ENCODE measurements around the gene SPINK4. TPM values are rescaled to one million over a fixed set of nuclear protein-coding genes. Genes with fewer than 3 reads are reported as not detected.

The SPINK4 gene
- total and polyA plus RNA-seq, 7 donors: 0.34 TPM; not detected in 6

DNA sequence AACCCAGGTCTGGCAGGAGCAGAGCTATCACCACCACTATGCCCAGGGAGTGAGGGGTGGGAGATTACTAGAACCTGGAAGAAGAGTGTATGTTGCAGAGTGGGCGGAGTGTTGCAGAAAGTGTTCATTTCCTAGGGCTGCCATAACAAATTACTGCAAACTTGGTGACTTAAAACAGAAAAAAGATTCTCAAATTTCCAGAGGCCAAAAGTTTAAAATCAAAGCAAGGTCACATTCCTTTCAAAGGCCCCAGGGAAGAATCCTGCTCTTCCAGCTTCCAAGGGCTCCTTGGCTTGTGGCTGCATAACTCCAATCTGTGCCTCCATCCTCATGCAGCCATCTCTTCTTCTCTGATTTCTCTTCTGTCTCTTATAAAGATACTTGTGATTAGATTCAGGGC, 30.6 kb upstream of the SPINK4 start:
- Histone ChIP-seq H3K27me3 (ENCODE audit: insufficient read depth in 3 of 3, low read length in 2 of 3) (no peaks in the 10 kb centered on the region), H3K27ac (no peak overlapping the region), H3K4me3 (no peak overlapping the region), H3K36me3 (ENCODE audit: insufficient read depth in 1 of 2, low read depth in 1 of 2) (no peaks in the 10 kb centered on the region), H3K9me3 (no peaks in the 10 kb centered on the region), H3K4me1 (peaks cover 7% of the 10 kb centered on the region)
- ATAC-seq (no peak), DNase-seq (no peak)
- intact Hi-C loops (cut with DNase I): no loop called here
- WGBS, 3 donors: 76 to 88% (median 82%) methylated on average over 1 of the region's 1 CpG
- TF ChIP-seq, protein P1, sequence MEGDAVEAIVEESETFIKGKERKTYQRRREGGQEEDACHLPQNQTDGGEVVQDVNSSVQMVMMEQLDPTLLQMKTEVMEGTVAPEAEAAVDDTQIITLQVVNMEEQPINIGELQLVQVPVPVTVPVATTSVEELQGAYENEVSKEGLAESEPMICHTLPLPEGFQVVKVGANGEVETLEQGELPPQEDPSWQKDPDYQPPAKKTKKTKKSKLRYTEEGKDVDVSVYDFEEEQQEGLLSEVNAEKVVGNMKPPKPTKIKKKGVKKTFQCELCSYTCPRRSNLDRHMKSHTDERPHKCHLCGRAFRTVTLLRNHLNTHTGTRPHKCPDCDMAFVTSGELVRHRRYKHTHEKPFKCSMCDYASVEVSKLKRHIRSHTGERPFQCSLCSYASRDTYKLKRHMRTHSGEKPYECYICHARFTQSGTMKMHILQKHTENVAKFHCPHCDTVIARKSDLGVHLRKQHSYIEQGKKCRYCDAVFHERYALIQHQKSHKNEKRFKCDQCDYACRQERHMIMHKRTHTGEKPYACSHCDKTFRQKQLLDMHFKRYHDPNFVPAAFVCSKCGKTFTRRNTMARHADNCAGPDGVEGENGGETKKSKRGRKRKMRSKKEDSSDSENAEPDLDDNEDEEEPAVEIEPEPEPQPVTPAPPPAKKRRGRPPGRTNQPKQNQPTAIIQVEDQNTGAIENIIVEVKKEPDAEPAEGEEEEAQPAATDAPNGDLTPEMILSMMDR (IDR thresholded peaks at IDR 0.05): no peak

DNA sequence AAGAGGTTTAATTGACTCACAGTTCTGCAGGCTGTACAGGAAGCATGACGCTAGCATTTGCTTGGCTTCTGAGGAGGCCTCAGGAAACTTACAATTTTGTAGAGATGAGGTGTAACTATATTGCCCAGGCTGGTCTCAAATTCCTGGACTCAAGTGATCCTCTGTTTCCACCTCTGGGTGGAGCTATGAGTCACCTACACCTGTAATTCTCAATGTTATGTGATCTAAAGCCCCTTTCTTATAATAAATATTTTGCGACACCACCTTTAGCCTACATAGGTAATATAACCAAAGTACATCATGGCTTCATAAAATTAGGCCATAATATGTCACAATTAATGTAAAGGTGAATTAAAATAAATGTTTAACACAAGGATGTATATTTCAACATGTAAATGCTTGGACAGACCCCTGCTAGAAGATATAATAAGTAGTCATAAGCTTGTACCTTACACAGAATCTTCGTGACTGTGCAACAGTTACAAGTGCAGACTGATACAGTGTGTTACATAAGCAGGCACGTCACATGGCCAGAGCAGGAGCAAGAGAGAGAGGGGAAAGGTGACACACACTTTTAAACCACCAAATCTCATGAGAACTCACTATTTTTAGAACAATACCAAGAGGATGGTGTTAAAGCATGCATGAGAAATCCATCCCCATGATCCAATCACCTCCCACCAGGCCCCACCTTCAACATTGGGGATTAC, 29.8 kb upstream of the SPINK4 start:
- Histone ChIP-seq H3K27ac (no peak overlapping the region), H3K4me1 (peaks cover 7% of the 10 kb centered on the region), H3K27me3 (ENCODE audit: insufficient read depth in 3 of 3, low read length in 2 of 3) (no peaks in the 10 kb centered on the region), H3K36me3 (ENCODE audit: insufficient read depth in 1 of 2, low read depth in 1 of 2) (no peaks in the 10 kb centered on the region), H3K9me3 (no peaks in the 10 kb centered on the region), H3K4me3 (no peak overlapping the region)
- ATAC-seq (no peak), DNase-seq (no peak)
- WGBS, 3 donors: 89 to 94% (median 89%) methylated on average over 4 of the region's 4 CpGs
- TF ChIP-seq, protein P1 (IDR thresholded peaks at IDR 0.05): no peak
- intact Hi-C loops (cut with DNase I): no loop called here

DNA sequence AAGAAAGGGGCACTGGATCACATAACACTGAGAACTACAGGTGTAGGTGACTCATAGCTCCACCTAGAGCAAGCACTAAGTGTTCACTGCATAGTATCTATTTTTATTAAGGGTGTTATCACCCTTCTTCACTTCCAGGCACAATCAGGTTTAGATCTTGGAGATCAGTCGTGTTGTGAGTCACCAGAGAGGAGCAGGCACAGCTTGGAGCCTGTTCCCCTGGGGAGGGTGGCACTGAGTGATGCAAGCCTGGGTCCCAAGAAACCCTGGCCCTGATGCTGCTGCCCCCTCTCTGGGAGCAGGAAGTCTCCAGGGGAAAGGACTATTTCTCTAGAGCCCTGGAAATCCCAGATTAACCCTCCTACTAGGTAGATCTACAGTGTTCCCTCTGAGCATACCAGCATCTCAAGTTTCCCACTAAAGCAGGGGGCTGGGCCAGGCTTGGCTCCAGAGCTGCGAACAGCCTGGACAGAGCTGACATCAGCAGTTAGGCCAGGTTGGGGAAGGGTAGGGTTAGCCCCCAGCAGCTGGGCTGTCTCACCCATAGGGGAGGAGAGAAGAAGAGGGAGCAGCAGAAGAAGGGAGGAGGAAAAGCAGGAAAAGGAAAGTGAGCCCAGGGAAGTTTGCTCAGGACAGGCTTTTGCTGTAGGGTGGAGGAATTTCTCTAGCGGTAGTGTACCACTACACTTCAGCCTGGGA, 28.1 kb upstream of the SPINK4 start:
- Histone ChIP-seq H3K27me3 (ENCODE audit: insufficient read depth in 3 of 3, low read length in 2 of 3) (no peaks in the 10 kb centered on the region), H3K4me3 (no peak overlapping the region), H3K27ac (peak overlapping the region; percentile 46), H3K36me3 (ENCODE audit: insufficient read depth in 1 of 2, low read depth in 1 of 2) (no peaks in the 10 kb centered on the region), H3K4me1 (peaks cover 7% of the 10 kb centered on the region), H3K9me3 (no peaks in the 10 kb centered on the region)
- ATAC-seq (peak; percentile 88 to 96 (median 94)), DNase-seq (no peak)
- 22 to 36% (median 28%) methylated on average over 3 of the region's 3 CpGs for WGBS, 3 donors
- intact Hi-C loops (cut with DNase I): no loop called here
- TF ChIP-seq, protein P1 (IDR thresholded peaks at IDR 0.05): no peak

DNA sequence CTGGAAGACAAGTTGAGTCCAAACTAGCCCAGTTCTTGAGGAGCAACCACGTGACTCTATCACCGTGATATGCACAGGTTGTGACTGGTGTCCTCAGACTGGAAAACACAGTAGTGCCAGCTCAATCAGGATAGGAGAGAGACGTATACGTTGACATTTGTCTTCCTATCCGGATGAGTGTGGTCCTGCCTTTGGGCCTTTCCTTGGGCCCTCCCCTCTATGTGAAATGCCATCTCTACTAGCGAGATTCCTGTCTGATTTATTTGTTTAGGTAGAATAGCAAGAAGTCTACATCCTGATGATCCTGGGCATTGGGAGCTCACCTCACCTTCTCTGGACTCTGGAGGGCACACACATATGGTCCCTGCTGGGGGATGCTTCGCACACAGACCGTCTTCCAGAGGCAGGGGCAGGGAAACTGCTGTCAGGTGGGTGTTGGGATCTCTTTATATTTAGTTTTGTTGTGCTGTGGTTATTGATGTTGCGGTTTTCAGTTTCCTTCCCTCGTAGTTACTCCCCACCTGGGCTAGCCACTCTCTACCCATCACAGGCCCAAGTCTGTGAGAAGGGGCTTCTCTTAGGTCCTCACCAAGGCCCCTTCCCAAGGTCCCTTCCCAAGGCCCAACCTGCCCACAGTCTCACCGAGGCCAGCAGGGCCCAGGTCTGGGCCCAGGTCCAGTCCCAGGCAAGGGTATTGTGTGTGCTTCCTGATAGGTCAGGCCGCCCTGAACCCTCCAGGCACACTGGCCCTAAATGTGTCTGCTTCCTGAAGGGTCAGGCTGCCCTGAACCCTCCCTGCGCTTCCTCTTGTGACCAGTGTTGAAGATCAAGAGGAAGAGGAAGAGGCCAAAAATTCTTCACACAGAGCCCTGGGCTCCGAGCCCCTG, 19.0 kb upstream of the SPINK4 start:
- DNase-seq (peak in 1 of 2 donors; percentile 59), ATAC-seq (no peak)
- H3K36me3 ChIP-seq (ENCODE audit: insufficient read depth in 1 of 2, low read depth in 1 of 2): no peaks in the 10 kb centered on the region
- intact Hi-C loops (cut with DNase I): loop anchor here in 1 of 2 donors (5.0 kb wide), 1 partner anchor 44 kb away; no protein-coding TSS in a partner anchor
- no peaks in the 10 kb centered on the region for H3K9me3 ChIP-seq
- no peak overlapping the region for H3K4me3 ChIP-seq
- peaks cover 4% of the 10 kb centered on the region for H3K4me1 ChIP-seq
- 78 to 85% (median 82%) methylated on average over 14 of the region's 14 CpGs for WGBS, 3 donors
- no peak overlapping the region for H3K27ac ChIP-seq
- H3K27me3 ChIP-seq (ENCODE audit: insufficient read depth in 3 of 3, low read length in 2 of 3): peaks cover 0 to 2% (median 0%) of the 10 kb centered on the region in 3 donors
- TF ChIP-seq, protein P1 (IDR thresholded peaks at IDR 0.05): no peak
